ENCODE measurements around the gene MAST2. TPM values are rescaled to one million over a fixed set of nuclear protein-coding genes. Genes with fewer than 3 reads are reported as not detected.

The MAST2 gene
- total and polyA plus RNA-seq, 2 of the 13 experiments (the other 11 are each of a cell fraction or from before 2014, with no cell fraction given): 15.3 to 23.0 TPM

- TF ChIP-seq ZBTB40 (IDR thresholded peaks at IDR 0.05): no peak
- TF ChIP-seq ZBTB40 (CRISPR knock-in tag; IDR thresholded peaks at IDR 0.05): 0 out of 2 replicates have a peak, but pooled peaks have one; percentile 30
- TF ChIP-seq NCOA1 (CRISPR knock-in tag; IDR thresholded peaks at IDR 0.05): no peak
- TF ChIP-seq PBX3 (CRISPR knock-in tag; IDR thresholded peaks at IDR 0.05; ENCODE audit: borderline replicate concordance): no peak
- TF ChIP-seq, protein P1, sequence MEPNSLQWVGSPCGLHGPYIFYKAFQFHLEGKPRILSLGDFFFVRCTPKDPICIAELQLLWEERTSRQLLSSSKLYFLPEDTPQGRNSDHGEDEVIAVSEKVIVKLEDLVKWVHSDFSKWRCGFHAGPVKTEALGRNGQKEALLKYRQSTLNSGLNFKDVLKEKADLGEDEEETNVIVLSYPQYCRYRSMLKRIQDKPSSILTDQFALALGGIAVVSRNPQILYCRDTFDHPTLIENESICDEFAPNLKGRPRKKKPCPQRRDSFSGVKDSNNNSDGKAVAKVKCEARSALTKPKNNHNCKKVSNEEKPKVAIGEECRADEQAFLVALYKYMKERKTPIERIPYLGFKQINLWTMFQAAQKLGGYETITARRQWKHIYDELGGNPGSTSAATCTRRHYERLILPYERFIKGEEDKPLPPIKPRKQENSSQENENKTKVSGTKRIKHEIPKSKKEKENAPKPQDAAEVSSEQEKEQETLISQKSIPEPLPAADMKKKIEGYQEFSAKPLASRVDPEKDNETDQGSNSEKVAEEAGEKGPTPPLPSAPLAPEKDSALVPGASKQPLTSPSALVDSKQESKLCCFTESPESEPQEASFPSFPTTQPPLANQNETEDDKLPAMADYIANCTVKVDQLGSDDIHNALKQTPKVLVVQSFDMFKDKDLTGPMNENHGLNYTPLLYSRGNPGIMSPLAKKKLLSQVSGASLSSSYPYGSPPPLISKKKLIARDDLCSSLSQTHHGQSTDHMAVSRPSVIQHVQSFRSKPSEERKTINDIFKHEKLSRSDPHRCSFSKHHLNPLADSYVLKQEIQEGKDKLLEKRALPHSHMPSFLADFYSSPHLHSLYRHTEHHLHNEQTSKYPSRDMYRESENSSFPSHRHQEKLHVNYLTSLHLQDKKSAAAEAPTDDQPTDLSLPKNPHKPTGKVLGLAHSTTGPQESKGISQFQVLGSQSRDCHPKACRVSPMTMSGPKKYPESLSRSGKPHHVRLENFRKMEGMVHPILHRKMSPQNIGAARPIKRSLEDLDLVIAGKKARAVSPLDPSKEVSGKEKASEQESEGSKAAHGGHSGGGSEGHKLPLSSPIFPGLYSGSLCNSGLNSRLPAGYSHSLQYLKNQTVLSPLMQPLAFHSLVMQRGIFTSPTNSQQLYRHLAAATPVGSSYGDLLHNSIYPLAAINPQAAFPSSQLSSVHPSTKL (CRISPR knock-in tag; IDR thresholded peaks at IDR 0.05): no peak
- TF ChIP-seq USF2 (IDR thresholded peaks at IDR 0.05; ENCODE audit: low read depth, low read length): no peak
- TF ChIP-seq USF2 (CRISPR knock-in tag; IDR thresholded peaks at IDR 0.05; ENCODE audit: borderline replicate concordance): no peak
Measured at GRCh38 chr1:46036894-46037839, 233.8 kb downstream of the MAST2 start (continued).

Data from HepG2 (cell line).